Heart left ventricle (tissue), 16 donors: Measurements from ENCODE around the gene SH3RF2. TPM values are rescaled to one million over a fixed set of nuclear protein-coding genes. Genes with fewer than 3 reads are reported as not detected.

Experiments used
- ATAC-seq, 4 donors: fragments of 200-7000 bp; cut with Tn5 transposase; one replicate each; pipeline ENCODE4 v1.9.1; 2020 to 2022; ENCODE audit warnings: moderate library complexity in 4 of 4, mild to moderate bottlenecking in 3 of 4, moderate number of reproducible peaks in 1 of 4
- DNase-seq, 5 donors: peaks; one replicate each; pipeline ENCODE4 v3.0.0-alpha.2; 2020
- H3K27ac ChIP-seq, 12 donors: fragments of 200-600 bp; sonication (generic) in 4 of 12; one replicate each; pipeline versions ENCODE4 v1.5.0 to v1.8.0; 2016 to 2022; ENCODE audit warnings: mild to moderate bottlenecking in 2 of 12
- H3K27me3 ChIP-seq, 9 donors: fragments of 200-600 bp; sonication (generic) in 2 of 9; one replicate each; pipeline versions ENCODE4 v1.5.1 to v1.8.0; 2016 to 2022; ENCODE audit warnings: mild to moderate bottlenecking in 3 of 9
- H3K36me3 ChIP-seq, 9 donors: fragments of 200-600 bp; sonication (generic) in 2 of 9; one replicate each; pipeline versions ENCODE4 v1.5.0 to v1.8.0; 2018 to 2022; ENCODE audit warnings: mild to moderate bottlenecking in 2 of 9
- H3K4me1 ChIP-seq, 12 donors: fragments of 200-600 bp; sonication (generic) in 4 of 12; one replicate each; pipeline versions ENCODE4 v1.5.0 to v1.8.0; 2016 to 2022; ENCODE audit warnings: mild to moderate bottlenecking in 3 of 12
- H3K4me3 ChIP-seq, 12 donors: fragments of 200-600 bp; sonication (generic) in 4 of 12; one replicate each; pipeline versions ENCODE4 v1.5.0 to v1.8.0; 2017 to 2022; ENCODE audit warnings: mild to moderate bottlenecking in 9 of 12, moderate library complexity in 4 of 12
- H3K9me3 ChIP-seq, 12 donors: fragments of 200-600 bp; sonication (generic) in 4 of 12; one replicate each; pipeline versions ENCODE4 v1.5.0 to v1.8.0; 2016 to 2022; ENCODE audit warnings: mild to moderate bottlenecking in 1 of 12
- CTCF ChIP-seq, 12 donors: fragments of 200-600 bp; sonication (generic) in 4 of 12; IDR thresholded peaks; one replicate each; pipeline versions ENCODE4 v1.5.0 to v1.8.0; 2018 to 2022; ENCODE audit warnings: antibody characterized with exemption in 12 of 12, mild to moderate bottlenecking in 5 of 12
- POLR2A ChIP-seq, 2 donors: fragments of 450-650 bp; IDR thresholded peaks; one replicate each; pipeline ENCODE4 v1.6.1; 2017; ENCODE audit warnings: antibody characterized with exemption in 2 of 2, mild to moderate bottlenecking in 2 of 2, moderate library complexity in 2 of 2
- WGBS, 4 donors: extraction: QIAGEN DNeasy Blood & Tissue Kit in 2 of 4; methylation state at CpG; one replicate each; pipeline versions ENCODE4 v1.1.5 to v1.1.7; 2013 to 2018; 5-methylcytosine and 5-hydroxymethylcytosine counted together
- intact Hi-C, 10 donors: fragments of 100-400 bp; cut with DNase I; formaldehyde crosslinking; loops; one replicate each; pipeline versions ENCODE4 v1.11.1 to v1.14.2; 2022
- polyA plus RNA-seq, 2 donors: library from polyadenylated mRNA; stranded (reverse); fragments of 200-250 nt; gene quantifications; one replicate each; pipeline ENCODE4 v1.2.3, GENCODE V29; 2013
- total RNA-seq, 9 donors: library from RNA; depleted of rRNA in 2 of 9; stranded (reverse); fragments of >200 nt in 2 of 9; fragmentation: NEBNext Ultra II Directional in 3 of 9; extraction: Animal tissue kit (Norgen Biotek cat#: 25700) in 3 of 9; gene quantifications; one replicate each; pipeline versions ENCODE4 v1.1.0 to v1.2.4, GENCODE V29; 2016 to 2023
- donor health status: ischemic (EF 13 %, LVEDD 7.1; RV severe dilation, severe dysfunction).
- donor health status: healthy with polysubstance abuse.
- donor health status: DM: no; HTN: yes; CAD: no.
- donor health status: DM: no; HTN: no; CAD: no.
- donor health status: ischemic (EF 25% LVEDD 6.9; RV normal size, moderate dysfunction).
- donor health status: ischemic (EF 25% LVEDD 5.7; RV mildly dilated, moderate dysfunction).
- donor health status: healthy.
- donor health status: DM: yes; HTN: yes; CAD: no.
- donor health status: ischemic (EF 35%, LVEDD 5.7; RV mildly dilated, moderate dysfunction).
- donor health status: nonischemic (EF 11% LVEDD 7.7; RV severe dilation, severe dysfunction).
- donor health status: DM: yes; HTN: yes; CAD: no.
- donor health status: PGD.
- donor health status: ischemic (EF 29% LVEDD 5.4; RV normal size, mild dysfunction).
- donor health status: nonischemic (EF 23%, LVEDD 6.1; RV moderate dilation, normal function).

Gene SH3RF2
- total and polyA plus RNA-seq, 11 donors = 31.3 to 750 (median 180) TPM

DNA sequence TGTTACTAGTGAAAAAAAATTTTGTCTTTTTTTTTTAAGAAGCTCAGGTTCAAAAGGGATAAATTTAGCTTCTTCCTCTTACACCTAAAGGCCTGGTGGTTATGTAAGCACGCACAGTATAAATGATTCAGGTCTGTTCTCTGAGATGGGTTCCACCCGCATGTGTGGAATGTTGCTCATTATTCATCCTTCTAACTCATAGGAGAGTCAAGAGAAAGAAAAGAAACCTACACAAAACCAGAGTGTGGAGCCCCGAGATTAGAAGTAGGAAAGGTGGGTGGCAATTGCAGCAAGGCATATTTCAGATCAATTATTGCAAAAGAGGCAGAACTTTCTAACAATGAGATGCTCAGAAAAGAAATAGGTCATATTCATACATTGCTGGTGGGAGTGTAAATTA, 155.5 kb downstream of the SH3RF2 start:
- Histone ChIP-seq H3K36me3 (no peaks in the 10 kb centered on the region), H3K27me3 (no peaks in the 10 kb centered on the region), H3K4me1 (no peaks in the 10 kb centered on the region), H3K27ac (no peak overlapping the region), H3K9me3 (no peaks in the 10 kb centered on the region), H3K4me3 (no peak overlapping the region)
- no peak for ATAC-seq
- no peak for DNase-seq
- intact Hi-C loops = no loop called here
- WGBS, 4 donors = 91 to 96% (median 93%) methylated on average over 3 of the region's 3 CpGs
- TF ChIP-seq CTCF (IDR thresholded peaks at IDR 0.05) (no peak), POLR2A (IDR thresholded peaks at IDR 0.05) (no peak)

DNA sequence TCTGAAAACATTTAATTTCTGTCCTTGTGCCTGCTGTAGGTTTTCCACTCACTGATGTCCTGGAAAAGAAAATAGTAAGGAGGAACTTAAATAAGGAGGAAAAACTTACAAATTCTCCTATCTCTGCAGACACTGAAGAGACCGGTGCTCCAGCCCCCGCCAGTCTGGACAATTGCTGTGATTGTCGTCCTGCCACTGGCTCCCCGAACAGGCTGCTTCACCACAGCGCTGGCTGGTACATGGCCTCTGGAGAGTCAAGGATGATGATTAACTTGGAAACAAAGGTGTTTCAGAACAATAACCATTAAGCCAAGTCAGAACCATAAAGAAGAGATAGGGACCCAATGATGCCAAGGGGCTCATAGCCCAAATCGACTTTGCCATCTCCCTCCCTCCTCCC, 161.7 kb downstream of the SH3RF2 start:
- no peak for TF ChIP-seq POLR2A (IDR thresholded peaks at IDR 0.05)
- TF ChIP-seq CTCF (IDR thresholded peaks at IDR 0.05) = no peak
- no peak for ATAC-seq
- Histone ChIP-seq H3K36me3 (no peaks in the 10 kb centered on the region), H3K27me3 (no peaks in the 10 kb centered on the region), H3K9me3 (no peaks in the 10 kb centered on the region), H3K4me1 (peaks cover 0 to 3% (median 0%) of the 10 kb centered on the region in 12 donors), H3K27ac (no peak overlapping the region), H3K4me3 (no peak overlapping the region)
- intact Hi-C loops = no loop called here
- WGBS, 4 donors = 84 to 91% (median 90%) methylated on average over 6 of the region's 6 CpGs
- DNase-seq = no peak

DNA sequence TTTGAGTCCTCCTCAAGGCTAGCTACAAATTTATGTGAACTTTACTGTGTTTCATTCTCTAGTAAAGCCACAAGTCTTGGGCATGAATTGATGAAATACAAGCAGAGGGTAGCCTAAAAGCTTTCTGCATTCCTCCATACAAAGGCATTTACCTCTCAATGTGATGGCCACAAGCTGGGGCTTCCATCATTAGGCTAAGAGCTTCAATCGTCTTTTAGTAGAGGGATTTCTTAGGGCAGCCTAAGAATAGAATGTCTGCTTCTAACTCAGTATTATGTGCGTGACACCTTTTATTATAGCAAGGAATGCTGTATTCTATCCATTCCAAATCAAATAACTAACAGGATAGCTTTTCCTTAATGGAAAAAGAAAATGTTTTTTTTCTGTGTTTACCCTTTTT, 165.3 kb downstream of the SH3RF2 start:
- no peak for TF ChIP-seq CTCF (IDR thresholded peaks at IDR 0.05)
- no peak for TF ChIP-seq POLR2A (IDR thresholded peaks at IDR 0.05)
- no peak overlapping the region for H3K27ac ChIP-seq

DNA sequence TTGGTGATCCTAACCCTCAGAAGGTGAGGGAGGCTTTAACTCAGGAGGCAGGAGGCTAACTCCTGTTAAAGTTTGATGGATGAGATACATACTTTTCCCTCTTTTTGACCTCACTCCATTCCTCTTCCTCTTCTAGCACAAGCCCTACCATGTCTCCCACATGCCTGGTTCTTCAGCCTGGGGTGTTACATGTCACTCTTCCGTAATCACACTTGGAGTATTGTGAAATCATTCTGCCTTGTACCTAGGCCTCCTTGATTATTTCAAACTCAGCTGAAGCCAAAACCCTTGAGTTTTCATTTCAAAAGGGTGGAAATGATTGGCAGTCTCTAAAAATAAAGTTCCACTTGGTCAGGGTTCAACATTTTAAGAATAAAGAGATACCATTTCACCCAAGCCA, 167.2 kb downstream of the SH3RF2 start:
- Histone ChIP-seq H3K4me1 (peaks cover 0 to 14% (median 0%) of the 10 kb centered on the region in 12 donors), H3K36me3 (no peaks in the 10 kb centered on the region), H3K27me3 (no peaks in the 10 kb centered on the region), H3K9me3 (no peaks in the 10 kb centered on the region), H3K27ac (peak overlapping the region in 9 of 12 donors; percentile 20 to 74 (median 58)), H3K4me3 (no peak overlapping the region)
- TF ChIP-seq POLR2A (IDR thresholded peaks at IDR 0.05) (no peak), CTCF (IDR thresholded peaks at IDR 0.05) (no peak)
- ATAC-seq = peak; percentile 82 to 96 (median 90)
- WGBS, 4 donors = 35 to 72% (median 54%) methylated on average over 1 of the region's 1 CpG
- intact Hi-C loops = loop anchor here in 3 of 10 donors (2.0 to 5.0 kb wide), 3 partner anchors 31 to 45 kb away; no protein-coding TSS in a partner anchor
- DNase-seq = peak in 1 of 5 donors; percentile 40

More for the DNA sequence above, 165.3 kb downstream of the SH3RF2 start:
- intact Hi-C loops = loop anchor here in 3 of 10 donors (2.0 to 5.0 kb wide), 3 partner anchors 29 to 43 kb away; no protein-coding TSS in a partner anchor
- Histone ChIP-seq H3K4me3 (no peak overlapping the region), H3K36me3 (no peaks in the 10 kb centered on the region), H3K4me1 (peaks cover 0 to 14% (median 0%) of the 10 kb centered on the region in 12 donors), H3K9me3 (no peaks in the 10 kb centered on the region), H3K27me3 (no peaks in the 10 kb centered on the region)
- WGBS, 4 donors = 46 to 55% (median 53%) methylated on average over 2 of the region's 2 CpGs
- DNase-seq (no peak), ATAC-seq (no peak)
